Spleen (tissue), 11 donors: ENCODE results near the gene NAT8L. TPM values are rescaled to one million over a fixed set of nuclear protein-coding genes. Genes with fewer than 3 reads are reported as not detected.

ENCODE experiments used
- DNase-seq: peaks from one replicate; pipeline ENCODE4 v3.0.0-alpha.2; 2020
- H3K27ac ChIP-seq, 8 donors: fragments of 200-600 bp; sonication (generic) in 7 of 8; 1 replicate in 4 of 8; 2 replicates in 4 of 8; pipeline versions ENCODE4 v1.5.0 to v1.8.0; 2016 to 2021; ENCODE audit warnings: inconsistent platforms in 4 of 8, mild to moderate bottlenecking in 4 of 8, moderate library complexity in 1 of 8
- H3K27me3 ChIP-seq, 7 donors: fragments of 200-600 bp; sonication (generic) in 6 of 7; replicated peaks in 1 of 7; 1 replicate in 4 of 7; 2 replicates in 3 of 7; pipeline versions ENCODE4 v1.5.0 to v1.8.0; 2016 to 2021; ENCODE audit warnings: inconsistent platforms in 3 of 7, mild to moderate bottlenecking in 1 of 7
- H3K36me3 ChIP-seq, 6 donors: fragments of 200-600 bp; sonication (generic) in 5 of 6; 1 replicate in 4 of 6; 2 replicates in 2 of 6; pipeline versions ENCODE4 v1.5.0 to v1.8.0; 2016 to 2021; ENCODE audit warnings: inconsistent platforms in 2 of 6
- H3K4me1 ChIP-seq, 6 donors: fragments of 200-600 bp; sonication (generic) in 5 of 6; 1 replicate in 3 of 6; 2 replicates in 3 of 6; pipeline versions ENCODE4 v1.5.0 to v1.8.0; 2016 to 2021; ENCODE audit warnings: inconsistent platforms in 3 of 6
- H3K4me3 ChIP-seq, 8 donors: fragments of 200-600 bp; sonication (generic) in 7 of 8; 1 replicate in 4 of 8; 2 replicates in 4 of 8; pipeline versions ENCODE4 v1.5.0 to v1.8.0; 2016 to 2021; ENCODE audit warnings: inconsistent platforms in 4 of 8, mild to moderate bottlenecking in 4 of 8, moderate library complexity in 2 of 8
- H3K9me3 ChIP-seq, 8 donors: fragments of 200-600 bp; sonication (generic) in 7 of 8; 1 replicate in 4 of 8; 2 replicates in 4 of 8; pipeline versions ENCODE4 v1.5.0 to v1.8.0; 2016 to 2021; ENCODE audit warnings: inconsistent platforms in 4 of 8
- POLR2A ChIP-seq, 3 donors: fragments of 450-650 bp; IDR thresholded peaks; one replicate each; pipeline ENCODE4 v1.5.1; 2017; ENCODE audit warnings: antibody characterized with exemption in 3 of 3, mild to moderate bottlenecking in 1 of 3
- POLR2AphosphoS5 ChIP-seq, 3 donors: sonication (generic); formaldehyde crosslinking; IDR thresholded peaks; one replicate each; pipeline ENCODE4 v1.5.1; 2017; ENCODE audit warnings: antibody characterized with exemption in 3 of 3
- WGBS, 5 donors: extraction: QIAGEN DNeasy Blood & Tissue Kit in 3 of 5; methylation state at CpG; one replicate each; pipeline versions ENCODE4 v1.1.5 to v1.1.7; 2013 to 2018; 5-methylcytosine and 5-hydroxymethylcytosine counted together
- intact Hi-C: fragments of 100-400 bp; cut with DNase I; formaldehyde crosslinking; loops from one replicate; pipeline ENCODE4 v1.15.0; 2023; ENCODE audit warnings: low total_unique reads
- polyA plus RNA-seq, 3 donors: library from polyadenylated mRNA; stranded (reverse); fragments of 200-250 nt; gene quantifications; one replicate each; pipeline ENCODE4 v1.2.1, GENCODE V29; 2013
- total RNA-seq, 7 donors: library from RNA; depleted of rRNA in 3 of 7; stranded (reverse); fragments of >200 nt in 3 of 7; fragmentation: NEBNext Ultra II Directional in 4 of 7; extraction: Animal tissue kit (Norgen Biotek cat#: 25700) in 4 of 7; gene quantifications; one replicate each; pipeline versions ENCODE4 v1.1.0 to v1.2.1, GENCODE V29; 2016 to 2021
- TF ChIP-seq, protein P1 (sequence below), 11 experiments: fragments of 200-600 bp in 7 of 11; fragments of 450-650 bp in 4 of 11; sonication (generic) in 4 of 11; IDR thresholded peaks in 8 of 11; conservative IDR thresholded peaks in 3 of 11; 1 replicate in 7 of 11; 2 replicates in 4 of 11; pipeline versions ENCODE4 v1.4.0 to v1.8.0; 2016 to 2021; ENCODE audit warnings: antibody characterized with exemption in 11 of 11, inconsistent platforms in 4 of 11, mild to moderate bottlenecking in 1 of 11
- donor health status: healthy with polysubstance abuse.
- donor health status: DM: no; HTN: no; CAD: no; lungs with moderate emphysema.
- donor health status: DM: no; HTN: no; CAD: no.
- donor health status: Bipolar disorder and iron deficiency.
- donor health status: healthy.
- donor health status: DM: no; HTN: no; CAD: no.
- donor health status: DM: yes; HTN: yes; CAD: no.

Gene NAT8L
- total and polyA plus RNA-seq, 10 donors, result 0.13 to 3.1 (median 0.72) TPM

DNA sequence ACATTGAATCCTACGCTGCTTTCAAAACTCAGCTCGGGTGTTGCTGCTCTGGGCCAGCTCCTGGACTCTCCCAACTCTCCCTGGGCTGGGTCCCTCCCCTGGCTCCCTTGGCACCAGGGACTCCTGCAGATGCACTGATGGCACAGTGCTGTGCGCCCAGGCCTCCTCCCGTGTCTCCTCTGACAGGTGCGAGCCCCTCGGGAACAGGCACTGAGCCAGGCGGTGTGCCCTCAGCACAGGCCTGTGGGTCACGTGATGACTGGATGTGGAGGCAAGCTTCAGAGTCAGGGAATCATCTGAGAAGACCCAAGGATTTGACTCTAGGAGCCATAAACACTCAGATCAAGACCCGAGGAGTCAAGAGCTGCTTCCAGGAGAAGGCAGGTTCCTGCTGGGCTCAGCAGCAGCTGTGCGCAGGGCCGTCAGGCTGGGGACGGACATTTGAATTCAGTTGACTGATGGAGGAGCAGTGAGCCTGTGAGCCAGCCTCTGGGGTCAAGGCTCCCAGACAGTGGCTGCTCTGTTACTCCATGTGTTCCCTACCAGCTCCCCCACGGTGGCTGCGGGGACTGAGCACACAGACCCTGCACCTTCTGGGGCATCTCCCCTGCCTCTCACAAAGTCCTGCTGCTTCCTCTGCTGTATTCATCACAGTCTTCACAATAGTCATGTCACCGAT, 33.0 kb downstream of the NAT8L start:
- H3K4me1 ChIP-seq, result no peaks in the 10 kb centered on the region
- H3K4me3 ChIP-seq, result no peak overlapping the region
- no peaks in the 10 kb centered on the region for H3K36me3 ChIP-seq
- H3K27ac ChIP-seq, result no peak overlapping the region
- intact Hi-C loops, result no loop called here
- peak; percentile 59 for DNase-seq
- TF ChIP-seq, protein P1, sequence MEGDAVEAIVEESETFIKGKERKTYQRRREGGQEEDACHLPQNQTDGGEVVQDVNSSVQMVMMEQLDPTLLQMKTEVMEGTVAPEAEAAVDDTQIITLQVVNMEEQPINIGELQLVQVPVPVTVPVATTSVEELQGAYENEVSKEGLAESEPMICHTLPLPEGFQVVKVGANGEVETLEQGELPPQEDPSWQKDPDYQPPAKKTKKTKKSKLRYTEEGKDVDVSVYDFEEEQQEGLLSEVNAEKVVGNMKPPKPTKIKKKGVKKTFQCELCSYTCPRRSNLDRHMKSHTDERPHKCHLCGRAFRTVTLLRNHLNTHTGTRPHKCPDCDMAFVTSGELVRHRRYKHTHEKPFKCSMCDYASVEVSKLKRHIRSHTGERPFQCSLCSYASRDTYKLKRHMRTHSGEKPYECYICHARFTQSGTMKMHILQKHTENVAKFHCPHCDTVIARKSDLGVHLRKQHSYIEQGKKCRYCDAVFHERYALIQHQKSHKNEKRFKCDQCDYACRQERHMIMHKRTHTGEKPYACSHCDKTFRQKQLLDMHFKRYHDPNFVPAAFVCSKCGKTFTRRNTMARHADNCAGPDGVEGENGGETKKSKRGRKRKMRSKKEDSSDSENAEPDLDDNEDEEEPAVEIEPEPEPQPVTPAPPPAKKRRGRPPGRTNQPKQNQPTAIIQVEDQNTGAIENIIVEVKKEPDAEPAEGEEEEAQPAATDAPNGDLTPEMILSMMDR (IDR thresholded peaks at IDR 0.05 in 8 of 11, conservative IDR thresholded peaks at IDR 0.05 in 3 of 11), result no peak
- TF ChIP-seq POLR2AphosphoS5 (IDR thresholded peaks at IDR 0.05) (no peak), POLR2A (IDR thresholded peaks at IDR 0.05) (no peak)
- 83 to 92% (median 91%) methylated on average over 5 to 15 of the region's 15 CpGs for WGBS, 5 donors
- peaks cover 0 to 10% (median 0%) of the 10 kb centered on the region in 7 donors for H3K27me3 ChIP-seq
- H3K9me3 ChIP-seq, result peaks cover 0 to 24% (median 19%) of the 10 kb centered on the region in 8 donors

DNA sequence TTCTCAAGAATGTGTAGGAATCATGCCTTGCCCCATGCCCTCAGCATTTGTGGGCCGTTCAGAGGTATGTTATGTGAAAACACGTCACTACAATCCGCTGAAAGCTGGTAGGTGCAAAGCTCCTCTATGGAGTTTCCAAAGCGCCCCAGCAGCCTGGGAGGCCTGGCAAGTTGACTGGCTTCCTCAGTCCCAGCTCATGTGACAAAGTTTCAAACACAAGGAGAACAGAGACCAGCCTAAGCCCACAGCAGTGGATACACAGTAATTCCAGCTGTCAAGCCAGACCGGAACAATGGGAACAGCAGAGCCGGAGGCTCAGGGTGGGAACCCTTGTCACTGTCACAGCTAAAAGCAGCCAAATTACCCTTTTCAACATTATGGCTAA, 33.5 kb downstream of the NAT8L start:
- no peak overlapping the region for H3K27ac ChIP-seq
- peaks cover 0 to 15% (median 0%) of the 10 kb centered on the region in 7 donors for H3K27me3 ChIP-seq
- intact Hi-C loops, result no loop called here
- H3K4me1 ChIP-seq, result no peaks in the 10 kb centered on the region
- H3K4me3 ChIP-seq, result no peak overlapping the region
- no peak for TF ChIP-seq POLR2AphosphoS5 (IDR thresholded peaks at IDR 0.05)
- no peak for TF ChIP-seq POLR2A (IDR thresholded peaks at IDR 0.05)
- TF ChIP-seq, protein P1 (IDR thresholded peaks at IDR 0.05 in 8 of 11, conservative IDR thresholded peaks at IDR 0.05 in 3 of 11), result no peak
- peaks cover 0 to 23% (median 18%) of the 10 kb centered on the region in 8 donors for H3K9me3 ChIP-seq
- 86 to 95% (median 92%) methylated on average over 4 to 6 of the region's 6 CpGs for WGBS, 5 donors
- no peaks in the 10 kb centered on the region for H3K36me3 ChIP-seq
- no peak for DNase-seq

DNA sequence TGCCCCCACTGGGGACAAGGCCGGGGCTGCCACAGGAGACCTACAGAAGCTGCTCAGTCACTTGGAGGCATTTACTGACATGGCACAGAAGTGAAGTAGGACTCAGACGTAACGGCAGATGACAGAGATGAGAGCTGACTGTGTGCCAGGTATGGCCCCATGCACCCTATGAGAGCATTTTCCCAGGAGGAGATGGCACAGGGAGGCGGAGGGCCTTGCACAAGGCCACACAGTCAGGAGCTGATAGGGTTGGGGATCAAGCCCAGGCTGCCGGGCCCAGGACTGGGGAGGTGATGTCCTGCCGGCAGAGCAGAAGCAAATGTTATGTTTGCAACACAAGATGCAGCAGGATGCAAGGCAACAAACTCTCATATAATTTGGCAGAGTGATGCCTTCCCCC, 34.1 kb downstream of the NAT8L start:
- no peak overlapping the region for H3K27ac ChIP-seq
- TF ChIP-seq, protein P1 (IDR thresholded peaks at IDR 0.05 in 8 of 11, conservative IDR thresholded peaks at IDR 0.05 in 3 of 11), result no peak
- TF ChIP-seq POLR2A (IDR thresholded peaks at IDR 0.05), result no peak
- no peak for TF ChIP-seq POLR2AphosphoS5 (IDR thresholded peaks at IDR 0.05)
- no peaks in the 10 kb centered on the region for H3K36me3 ChIP-seq
- peaks cover 0 to 21% (median 0%) of the 10 kb centered on the region in 7 donors for H3K27me3 ChIP-seq
- H3K9me3 ChIP-seq, result peaks cover 0 to 22% (median 17%) of the 10 kb centered on the region in 8 donors
- intact Hi-C loops, result no loop called here
- DNase-seq, result no peak
- no peak overlapping the region for H3K4me3 ChIP-seq
- no peaks in the 10 kb centered on the region for H3K4me1 ChIP-seq
- 77 to 95% (median 91%) methylated on average over 6 of the region's 6 CpGs for WGBS, 5 donors

DNA sequence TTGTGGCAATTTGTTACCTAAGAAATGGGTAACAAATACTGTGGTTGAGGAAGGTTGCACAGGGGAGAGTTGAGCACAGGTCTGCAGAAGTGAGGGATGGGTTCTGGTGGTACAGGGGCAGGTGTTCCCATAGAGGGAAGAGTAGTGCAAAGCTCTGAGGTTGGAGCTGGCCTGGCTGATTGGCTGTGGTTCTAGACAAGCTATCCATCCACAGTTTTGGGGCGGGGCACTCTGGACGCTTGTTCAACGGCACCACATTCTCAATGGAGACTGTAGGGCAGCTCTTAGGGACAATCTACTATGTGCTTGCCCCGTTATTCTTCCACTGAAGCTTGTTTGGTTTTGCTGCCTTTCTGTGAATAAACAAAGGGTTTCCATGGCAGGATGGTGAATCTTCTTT, 35.4 kb downstream of the NAT8L start:
- TF ChIP-seq POLR2AphosphoS5 (IDR thresholded peaks at IDR 0.05), result no peak
- TF ChIP-seq POLR2A (IDR thresholded peaks at IDR 0.05), result no peak
- TF ChIP-seq, protein P1 (IDR thresholded peaks at IDR 0.05 in 8 of 11, conservative IDR thresholded peaks at IDR 0.05 in 3 of 11), result no peak
- Histone ChIP-seq H3K9me3 (peaks cover 0 to 22% (median 17%) of the 10 kb centered on the region in 8 donors), H3K27me3 (peaks cover 0 to 29% (median 0%) of the 10 kb centered on the region in 7 donors), H3K4me3 (no peak overlapping the region), H3K4me1 (no peaks in the 10 kb centered on the region), H3K36me3 (no peaks in the 10 kb centered on the region), H3K27ac (no peak overlapping the region)
- 89 to 97% (median 94%) methylated on average over 4 of the region's 4 CpGs for WGBS, 5 donors
- intact Hi-C loops, result no loop called here
- DNase-seq, result no peak
